ENCODE data around the gene SH3RF3. TPM values are rescaled to one million over a fixed set of nuclear protein-coding genes. Genes with fewer than 3 reads are reported as not detected.
A peak's percentile ranks its signal among the peaks of the same experiment; 100 is the strongest.

The SH3RF3 gene
- total and polyA plus RNA-seq, 10 of the 15 experiments (the other 5 are each of a cell fraction or from before 2014, with no cell fraction given), result 0.08 to 8.8 (median 2.3) TPM

- TF ChIP-seq RELB (IDR thresholded peaks at IDR 0.05; ENCODE audit: low read depth), result no peak
- no peak for TF ChIP-seq GATAD2B (conservative IDR thresholded peaks at IDR 0.05; ENCODE audit: low read depth)
- no peak for TF ChIP-seq BRCA1 (IDR thresholded peaks at IDR 0.05; ENCODE audit: low read depth, low read length)
- TF ChIP-seq ZBTB33 (IDR thresholded peaks at IDR 0.05), result no peak
- TF ChIP-seq ZNF384 (IDR thresholded peaks at IDR 0.05; ENCODE audit: borderline replicate concordance, low read depth, low read length), result no peak
Observed at GRCh38 chr2:109345653-109346480, 216.9 kb downstream of the SH3RF3 start (continued).

- ChIA-PET POLR2A (no interaction called here), CTCF (no interaction called here), SMC1A (ENCODE audit: uncharacterized antibody, unreplicated experiment) (no interaction called here), RAD21 (ENCODE audit: unreplicated experiment) (no interaction called here)
- intact Hi-C loops (cut with micrococcal nuclease; ENCODE audit: unreplicated experiment) (no loop called here), in situ Hi-C loops (cut with MboI) (no loop called here)
- H3K4me3 ChIP-seq, result no peak overlapping the region
- DNase-seq (ENCODE audit: low read depth, low spot score), result no peak
- no peak overlapping the region for H3K4me2 ChIP-seq (ENCODE audit: control insufficient read depth, insufficient read depth)
- no peaks in the 10 kb centered on the region for H3K9me3 ChIP-seq (replicated peaks; ENCODE audit: control insufficient read depth, insufficient read depth, low read length)
- peak; percentile 13 for FAIRE-seq
- BruUV-seq (replicated peaks), result no TSS peak
- WGBS (ENCODE audit: insufficient coverage, insufficient replicate concordance, low lambda C conversion rate, missing lambda C conversion rate), result 48% methylated on average over 12 of the region's 12 CpGs
- H3K36me3 ChIP-seq (ENCODE audit: control insufficient read depth in 2 of 2, insufficient read depth in 2 of 2, low read length in 1 of 2), result no peaks in the 10 kb centered on the region
- no peaks in the 10 kb centered on the region for H4K20me1 ChIP-seq (ENCODE audit: control insufficient read depth, insufficient read depth)
- H3K9ac ChIP-seq (ENCODE audit: control insufficient read depth, insufficient read depth, low read length), result no peak overlapping the region
- H3K27me3 ChIP-seq (replicated peaks in 1 of 2; ENCODE audit: control insufficient read depth in 2 of 2, insufficient read depth in 2 of 2, low read length in 1 of 2), result no peaks in the 10 kb centered on the region
- ATAC-seq, result no peak
- H3K4me1 ChIP-seq (ENCODE audit: control insufficient read depth, insufficient read depth, low read length), result 0 out of 2 replicates have a peak, but pooled peaks cover 3% of the 10 kb centered on the region
- H3K27ac ChIP-seq (ENCODE audit: control insufficient read depth, insufficient read depth), result no peak overlapping the region
- H3K79me2 ChIP-seq (ENCODE audit: control insufficient read depth, insufficient read depth, low read length), result no peaks in the 10 kb centered on the region
- no peak overlapping the region for H2AFZ ChIP-seq (ENCODE audit: control insufficient read depth, low read depth, low read length)
- TF ChIP-seq E4F1 (IDR thresholded peaks at IDR 0.05; ENCODE audit: borderline replicate concordance, partially characterized antibody), result no peak
- TF ChIP-seq SUZ12 (IDR thresholded peaks at IDR 0.05; ENCODE audit: unreplicated experiment), result no peak
- TF ChIP-seq SMAD5 (IDR thresholded peaks at IDR 0.05; ENCODE audit: low read depth), result no peak
- TF ChIP-seq KDM1A (IDR thresholded peaks at IDR 0.05; ENCODE audit: borderline replicate concordance), result no peak
- no peak for TF ChIP-seq TCF12 (IDR thresholded peaks at IDR 0.05; ENCODE audit: low read depth, low read length)
- TF ChIP-seq RB1 (IDR thresholded peaks at IDR 0.05; ENCODE audit: borderline replicate concordance), result no peak
- no peak for TF ChIP-seq USF1 (IDR thresholded peaks at IDR 0.05; ENCODE audit: borderline replicate concordance, extremely low read length, insufficient read depth, low read depth, low read length)
- no peak for TF ChIP-seq TARDBP (IDR thresholded peaks at IDR 0.05; ENCODE audit: borderline replicate concordance)
- TF ChIP-seq FOS (IDR thresholded peaks at IDR 0.05; ENCODE audit: borderline replicate concordance, extremely low read depth, insufficient read length), result no peak
- no peak for TF ChIP-seq NR2C1 (IDR thresholded peaks at IDR 0.05)
Observed at GRCh38 chr2:109346601-109347228, 217.7 kb downstream of the SH3RF3 start.

All from GM12878 (cell line).